Activated CD4-positive, CD25-positive, alpha-beta regulatory T cell treated with anti-CD3 and anti-CD28 coated beads, Interleukin-2, amount 50 U/mL, for 24 hours (primary cell): ENCODE data around the gene ZNF672.
"Not testable (repeated sequence)": the region's sequence is repeated elsewhere in the genome, so short reads cannot be mapped to it uniquely, and the experiment has no call there.

Experiments
- ATAC-seq, 2 donors: fragments of 150-1000 bp; cut with Tn5 transposase; one replicate each; pipeline ENCODE4 v1.10.0; 2021; ENCODE audit warnings: mild to moderate bottlenecking in 1 of 2, moderate library complexity in 1 of 2

ZNF672 gene

DNA sequence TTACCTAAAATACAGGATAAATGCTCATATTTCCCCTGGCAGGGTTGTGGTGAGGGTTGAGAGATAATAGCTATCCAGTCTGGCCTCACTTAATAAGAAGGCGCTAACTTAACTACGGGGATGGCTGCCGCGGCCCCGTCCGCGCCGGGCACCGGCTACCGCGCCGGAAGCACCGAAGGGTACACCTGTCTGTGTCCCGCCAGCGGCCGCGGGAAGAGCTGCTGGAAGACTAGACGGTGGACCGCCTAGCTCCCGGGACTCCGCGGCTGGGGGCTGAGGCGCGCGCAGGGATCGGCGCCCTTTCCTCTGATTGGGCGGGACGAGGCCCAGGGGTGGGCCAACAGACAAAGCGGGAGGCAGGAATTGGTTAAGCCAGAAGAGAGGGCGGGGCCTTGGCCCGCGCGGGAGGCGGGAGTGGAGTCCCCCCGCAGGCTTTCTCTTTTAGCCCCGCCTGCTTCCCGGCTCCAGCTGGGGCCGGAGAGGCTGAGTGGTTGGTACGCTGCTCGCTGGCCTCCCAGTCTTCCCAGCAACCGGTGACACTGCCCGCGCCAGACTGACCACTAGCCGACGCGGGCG is at the start of gene ZNF672:
Gene ZNF672, plus strand, starts transcription at position 444 of the 576 bp plus-strand sequence. CDS start 9,051 bp downstream, outside the sequence.
- ATAC-seq, result peak; percentile 90 to 91

DNA sequence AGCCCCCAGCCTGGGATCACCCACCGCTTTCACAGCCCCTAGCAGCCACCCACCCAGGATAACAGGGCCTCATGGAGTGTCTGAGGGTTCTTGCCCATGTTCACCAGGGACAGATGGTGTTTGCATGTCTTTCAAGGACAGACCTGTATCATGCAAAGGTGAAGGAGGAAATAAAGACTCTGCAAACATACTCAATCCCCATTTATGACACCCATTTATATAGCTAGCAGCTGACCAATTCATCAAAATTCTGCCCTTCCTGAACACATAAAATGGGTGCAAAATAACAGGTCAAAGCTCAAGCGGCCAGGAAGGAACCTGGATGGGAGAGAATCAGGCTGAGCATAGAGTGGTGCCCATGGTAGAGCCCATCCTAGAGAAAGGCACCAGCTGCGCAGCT is 49.7 kb upstream of the ZNF672 start:
- ATAC-seq, result no peak

DNA sequence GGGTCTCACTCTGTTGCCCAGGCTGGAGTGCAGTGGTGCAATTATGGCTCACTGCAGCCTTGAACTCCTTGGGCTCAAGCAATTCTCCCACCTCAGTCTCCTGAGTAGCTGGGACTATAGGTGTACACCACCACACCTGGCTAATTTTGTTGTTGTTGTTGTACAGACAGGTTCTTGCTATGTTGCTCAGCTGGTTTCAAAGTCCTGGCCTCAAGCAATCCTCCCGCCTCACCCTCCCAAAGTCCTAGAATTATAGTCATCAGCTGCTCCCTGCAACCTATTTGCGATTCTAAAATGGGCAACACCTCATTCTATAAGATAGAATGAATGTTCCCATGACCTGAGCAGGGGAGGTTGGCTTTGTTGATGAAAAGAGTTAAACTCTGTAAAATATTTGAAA is 48.7 kb upstream of the ZNF672 start:
- not testable (repeated sequence) for ATAC-seq

DNA sequence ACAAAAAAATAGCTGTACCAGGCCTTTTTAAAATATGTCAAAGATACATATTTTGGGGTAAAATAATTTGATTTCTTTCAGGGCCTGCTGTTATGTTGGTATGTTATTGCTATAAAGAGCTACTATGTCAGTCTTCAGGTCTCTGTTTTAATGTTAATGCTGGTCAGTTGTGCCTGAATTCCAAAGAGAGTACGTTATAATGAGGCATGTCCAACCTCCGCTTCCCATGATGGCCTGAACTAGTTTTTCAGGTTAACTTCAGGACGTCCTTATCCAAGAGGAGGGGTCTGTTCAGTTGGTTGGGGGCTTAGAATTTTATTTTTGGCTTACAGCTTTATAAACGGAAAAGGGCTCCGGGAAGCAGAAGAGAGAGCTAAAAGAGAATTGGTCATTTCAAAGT is 47.6 kb upstream of the ZNF672 start:
- ATAC-seq, result no peak

DNA sequence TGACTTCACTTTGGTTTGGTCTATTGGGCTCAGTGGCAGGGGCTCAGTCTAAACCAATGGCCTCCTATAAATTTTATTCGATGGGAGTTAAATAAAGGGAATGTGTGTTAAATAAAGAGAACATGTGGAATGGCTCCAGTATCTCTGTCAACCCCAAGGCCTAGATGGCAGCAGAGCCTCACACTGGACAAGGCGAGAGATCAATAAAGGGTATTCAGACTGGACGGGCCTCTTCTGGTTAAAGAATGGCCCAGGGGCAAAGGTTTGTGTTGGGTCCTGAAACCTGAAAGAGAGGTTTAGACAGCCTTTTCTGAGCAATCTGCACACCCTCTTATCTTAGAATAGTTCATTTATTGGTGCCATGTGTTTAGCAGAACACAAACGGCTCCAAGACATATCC is 47.0 kb upstream of the ZNF672 start:
- no peak for ATAC-seq

DNA sequence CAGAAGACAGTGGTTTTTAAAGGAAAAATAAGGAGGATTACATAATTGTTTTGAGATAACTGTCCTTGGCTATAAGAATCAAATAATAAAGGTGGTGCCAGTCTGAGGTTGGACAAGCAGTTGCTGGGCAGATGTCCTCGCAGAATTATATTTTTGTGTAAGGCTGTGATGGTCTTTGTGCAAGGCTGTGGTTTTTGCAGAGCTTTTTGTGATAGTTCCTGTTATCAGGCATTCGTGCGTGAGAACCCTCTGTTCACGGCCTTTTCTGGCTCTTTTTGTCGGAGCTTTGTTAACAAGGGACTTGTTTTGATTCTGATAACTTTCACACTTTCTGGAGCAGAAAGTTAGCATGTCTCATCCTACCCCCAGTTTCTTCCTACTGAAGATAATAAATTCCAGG is 45.7 kb upstream of the ZNF672 start:
- no peak for ATAC-seq

DNA sequence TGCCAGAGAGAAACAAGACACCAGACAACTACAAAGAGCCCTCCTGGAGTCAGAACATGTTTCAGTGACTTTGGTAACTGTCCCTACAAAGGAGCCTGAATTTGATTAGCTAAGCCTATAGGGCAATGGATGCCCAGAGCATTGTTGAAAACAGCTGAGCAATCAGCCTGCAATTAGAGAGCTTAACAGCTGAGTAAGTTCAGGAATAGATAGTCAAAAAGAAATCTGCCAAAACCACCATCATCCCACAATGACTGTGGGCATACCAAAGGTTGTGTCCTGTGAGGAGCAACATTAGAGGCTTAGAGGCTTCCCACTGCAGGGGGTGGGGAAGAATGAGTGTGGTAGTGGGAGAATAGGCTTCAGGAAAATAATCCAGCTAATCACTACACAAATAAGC is 44.4 kb upstream of the ZNF672 start:
- ATAC-seq, result peak; percentile 28 to 48

DNA sequence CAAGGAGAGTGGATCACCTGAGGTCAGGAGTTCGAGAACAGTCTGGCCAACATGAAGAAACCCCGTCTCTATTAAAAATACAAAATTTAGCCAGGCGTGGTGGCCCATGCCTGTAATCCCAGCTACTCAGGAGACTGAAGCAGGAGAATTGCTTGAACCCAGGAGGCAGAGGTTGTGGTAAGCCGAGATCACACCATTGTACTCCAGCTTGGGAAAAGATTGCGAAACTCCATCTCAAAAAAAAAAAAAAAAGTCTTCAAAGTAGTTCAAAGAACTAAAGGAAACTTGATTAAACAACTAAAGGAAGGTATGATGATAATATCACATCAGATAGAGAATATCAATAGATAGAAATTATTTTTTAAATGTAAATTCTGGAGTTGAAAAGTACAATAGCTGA is 43.4 kb upstream of the ZNF672 start:
- not testable (repeated sequence) for ATAC-seq

DNA sequence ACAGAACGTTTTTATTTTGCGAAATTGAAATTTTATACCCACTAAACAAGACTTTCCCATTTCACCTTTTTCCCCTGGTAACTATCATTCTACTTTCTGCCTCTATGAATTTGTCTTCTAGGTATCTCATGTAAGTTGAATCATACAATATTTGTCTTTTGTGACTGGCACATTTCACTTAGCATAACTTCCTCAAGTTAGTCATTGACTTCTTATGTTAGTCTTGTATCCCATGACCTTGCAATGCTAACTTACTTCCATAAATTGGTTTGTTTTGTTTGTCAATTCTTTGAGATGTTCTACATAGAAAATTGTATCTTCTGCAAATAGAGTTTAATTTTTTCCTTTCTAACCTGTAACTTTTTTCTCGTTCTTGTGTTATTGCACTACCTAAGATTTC is 39.2 kb upstream of the ZNF672 start:
- ATAC-seq, result no peak

DNA sequence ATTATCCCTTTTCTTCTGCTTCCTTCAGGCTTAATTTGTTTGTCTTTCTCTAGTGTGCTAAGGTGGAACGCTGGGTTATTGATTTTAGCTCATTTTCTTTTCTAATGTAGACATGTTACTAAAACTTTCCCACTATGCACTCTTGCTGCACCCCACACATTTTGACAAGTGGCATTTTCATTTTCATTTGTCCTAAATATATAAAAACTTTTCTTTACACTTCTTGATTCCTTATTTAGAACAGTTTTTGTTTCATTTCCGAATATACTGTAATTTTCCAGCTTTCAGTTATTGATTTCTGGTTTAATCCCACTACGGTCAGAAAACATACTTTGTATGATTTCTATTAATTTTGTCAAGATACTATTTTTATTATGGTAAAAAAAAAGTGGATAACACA is 37.6 kb upstream of the ZNF672 start:
- ATAC-seq, result no peak

DNA sequence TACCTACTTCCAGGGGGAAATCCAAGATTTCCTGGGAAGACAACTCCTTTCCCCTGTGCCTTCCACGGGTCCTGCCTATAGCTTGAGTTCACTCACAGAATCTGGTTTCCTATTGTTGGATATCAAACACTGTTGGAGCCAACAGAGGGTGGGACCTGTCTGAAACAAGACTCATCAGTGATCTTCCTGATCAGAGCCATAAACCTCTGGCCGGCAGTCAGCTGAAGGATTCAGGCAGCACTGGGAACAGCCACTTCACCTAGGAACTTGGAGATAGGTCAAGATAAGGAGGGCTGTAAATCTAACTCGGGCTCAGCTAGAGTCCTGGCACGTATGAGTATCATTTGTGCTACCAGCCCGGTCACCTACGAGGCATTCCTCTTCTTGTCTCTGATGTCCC is 35.6 kb upstream of the ZNF672 start:
- ATAC-seq, result no peak

DNA sequence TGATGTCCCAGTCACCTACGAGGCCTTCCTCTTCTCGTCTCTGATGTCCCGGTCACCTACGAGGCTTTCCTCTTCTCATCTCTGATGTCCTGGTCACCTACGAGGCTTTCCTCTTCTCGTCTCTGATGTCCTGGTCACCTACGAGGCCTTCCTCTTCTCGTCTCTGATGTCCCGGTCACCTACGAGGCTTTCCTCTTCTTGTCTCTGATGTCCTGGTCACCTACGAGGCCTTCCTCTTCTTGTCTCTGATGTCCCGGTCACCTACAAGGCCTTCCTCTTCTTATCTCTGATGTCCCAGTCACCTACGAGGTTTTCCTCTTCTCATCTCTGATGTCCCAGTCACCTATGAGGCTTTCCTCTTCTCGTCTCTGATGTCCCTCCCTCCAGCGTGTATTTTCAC is 34.5 kb upstream of the ZNF672 start:
- ATAC-seq, result not testable (repeated sequence)

DNA sequence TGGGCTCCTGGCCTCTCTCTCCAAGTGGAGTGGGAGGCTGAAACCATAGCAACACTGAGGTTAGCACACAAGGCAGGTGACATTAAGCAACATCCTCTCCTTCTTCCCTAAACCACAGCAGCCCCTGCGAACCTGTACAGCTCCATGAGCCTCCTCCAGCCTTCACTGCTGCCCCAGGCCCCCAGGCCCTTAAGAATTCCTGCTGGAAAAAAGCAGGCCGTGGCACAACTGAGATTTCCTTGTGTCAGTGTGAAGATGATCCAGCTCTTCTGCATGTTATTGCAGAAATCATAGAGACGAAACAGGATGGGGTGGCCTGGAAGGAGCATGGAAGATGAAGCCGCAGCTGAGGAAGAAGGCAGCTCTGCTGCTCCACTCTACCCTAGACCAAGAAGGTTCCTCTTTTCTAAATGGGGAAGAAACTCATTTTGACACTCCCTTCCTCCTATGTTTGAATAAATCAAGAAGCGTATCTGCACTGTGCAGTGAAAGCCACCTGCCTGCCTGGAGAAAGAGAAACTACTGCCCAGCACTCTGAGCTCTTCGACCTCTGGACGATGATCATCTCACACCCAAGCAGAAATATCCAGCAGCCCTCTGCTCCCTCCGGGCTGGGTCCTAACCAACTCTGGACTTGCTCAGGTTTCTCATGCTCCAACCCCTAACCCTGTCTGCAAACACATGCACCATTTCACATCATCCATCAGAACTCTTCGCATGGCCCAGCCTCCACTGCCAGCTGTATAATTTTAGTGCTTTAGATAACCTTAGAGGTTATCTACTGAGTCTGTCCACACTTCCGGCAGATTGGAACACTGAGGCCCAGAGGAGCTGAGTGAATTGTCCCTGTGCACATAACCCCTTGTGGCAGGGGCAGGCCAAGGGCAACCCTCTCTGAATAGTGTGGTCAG is 33.0 kb upstream of the ZNF672 start:
- ATAC-seq, result peak; percentile 42 to 48

DNA sequence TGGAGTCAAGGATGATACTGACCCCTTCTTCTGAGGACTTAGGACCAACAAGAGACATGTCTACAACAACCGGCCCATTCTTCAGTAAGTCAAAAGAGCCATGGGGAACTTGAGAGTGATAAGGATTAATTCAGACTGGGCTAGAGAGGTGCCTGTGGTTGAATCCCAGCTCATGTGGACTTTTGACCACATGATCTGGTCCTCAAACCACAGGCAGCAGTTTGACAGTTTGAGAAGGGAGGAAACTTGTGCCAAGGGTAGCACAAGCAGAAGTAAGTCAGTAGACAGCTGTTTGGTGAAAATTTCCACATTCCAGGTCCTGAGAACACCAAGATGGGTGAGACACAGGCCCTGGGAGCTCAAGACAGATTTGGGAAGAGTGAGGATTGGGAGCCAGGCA is 32.1 kb upstream of the ZNF672 start:
- ATAC-seq, result no peak

DNA sequence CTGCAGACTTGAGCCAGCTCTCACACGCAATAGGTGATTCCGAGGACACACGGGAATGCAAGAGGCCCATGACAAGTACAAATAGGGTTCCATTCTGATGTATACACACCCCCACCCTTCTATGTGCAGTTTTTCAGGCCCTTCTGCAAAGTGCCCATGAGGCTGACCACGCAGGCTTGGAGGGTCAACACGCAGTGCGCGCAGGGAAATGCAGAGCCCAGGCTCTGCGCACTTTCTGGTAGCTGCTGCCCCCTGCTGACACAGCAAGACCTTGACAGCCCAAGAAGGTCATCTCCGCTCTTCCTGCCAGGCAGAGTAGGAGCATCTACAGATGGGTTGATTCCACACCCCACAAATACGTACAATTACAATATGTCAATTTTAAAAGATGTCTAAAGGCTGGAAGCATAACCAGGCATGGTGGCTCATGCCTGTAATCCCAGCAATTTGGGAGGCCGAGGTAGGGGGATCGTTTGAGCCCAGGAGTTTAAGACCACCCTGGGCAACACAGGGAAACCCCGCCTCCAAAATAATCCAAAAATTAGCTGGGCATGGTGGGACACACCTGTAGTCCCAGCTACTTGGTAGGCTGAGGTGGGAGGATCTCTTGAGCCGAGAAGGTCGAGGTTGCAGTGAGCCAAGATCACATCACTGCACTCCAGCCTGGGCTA is 30.8 kb upstream of the ZNF672 start:
- peak; percentile 64 to 75 for ATAC-seq

DNA sequence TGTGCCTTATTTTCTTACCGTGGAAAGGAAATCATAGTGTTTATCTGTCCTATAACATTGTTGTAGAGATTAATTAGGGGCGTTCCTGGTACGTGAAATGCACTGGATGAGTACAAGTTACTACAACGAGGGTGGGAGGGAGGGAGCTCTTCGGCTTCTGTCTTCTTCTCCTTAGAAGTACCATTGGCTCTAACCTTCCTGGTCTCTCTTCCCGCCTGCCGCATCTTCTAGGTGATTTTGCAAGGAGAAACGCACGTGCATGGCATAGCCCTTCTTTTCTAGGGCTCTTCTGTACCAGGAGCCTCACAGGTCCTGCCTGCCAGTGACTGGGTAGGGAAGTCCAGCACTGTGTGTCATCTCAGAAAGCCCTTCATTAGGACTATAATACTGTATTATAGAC is 29.1 kb upstream of the ZNF672 start:
- no peak for ATAC-seq

DNA sequence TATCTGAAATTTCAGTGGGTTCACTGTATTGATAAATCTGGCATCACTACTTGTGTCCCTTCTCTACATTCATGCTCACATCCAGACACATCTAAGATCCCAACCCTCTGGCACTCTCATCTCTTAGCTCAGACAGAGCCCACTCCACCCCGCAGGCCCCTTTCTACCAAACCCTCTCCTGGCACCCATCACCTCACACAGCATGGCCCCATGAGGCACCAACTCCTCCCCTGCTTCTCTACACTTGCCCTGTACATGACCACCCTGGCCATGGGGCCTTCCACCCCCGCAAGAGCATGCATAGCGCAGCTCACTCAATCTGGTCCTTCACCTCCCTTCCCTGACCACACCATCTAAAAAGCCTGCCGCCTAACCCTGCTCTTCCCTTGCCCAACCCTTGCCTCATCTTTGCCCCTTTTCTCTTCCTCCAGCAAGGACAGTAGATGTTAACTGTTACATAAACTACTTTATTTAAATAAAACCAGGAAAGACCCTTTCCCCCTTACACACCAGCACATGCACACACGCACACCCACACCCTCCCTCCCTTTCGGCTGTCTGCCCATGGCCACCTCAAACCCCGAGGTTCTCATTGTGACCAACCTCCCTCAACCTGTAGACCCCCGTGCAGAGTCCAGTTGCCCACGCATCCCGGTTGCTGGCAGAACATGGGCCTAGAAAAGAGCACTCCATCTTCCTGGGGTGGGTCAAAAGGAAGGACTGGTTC is 27.9 kb upstream of the ZNF672 start:
- ATAC-seq, result no peak

DNA sequence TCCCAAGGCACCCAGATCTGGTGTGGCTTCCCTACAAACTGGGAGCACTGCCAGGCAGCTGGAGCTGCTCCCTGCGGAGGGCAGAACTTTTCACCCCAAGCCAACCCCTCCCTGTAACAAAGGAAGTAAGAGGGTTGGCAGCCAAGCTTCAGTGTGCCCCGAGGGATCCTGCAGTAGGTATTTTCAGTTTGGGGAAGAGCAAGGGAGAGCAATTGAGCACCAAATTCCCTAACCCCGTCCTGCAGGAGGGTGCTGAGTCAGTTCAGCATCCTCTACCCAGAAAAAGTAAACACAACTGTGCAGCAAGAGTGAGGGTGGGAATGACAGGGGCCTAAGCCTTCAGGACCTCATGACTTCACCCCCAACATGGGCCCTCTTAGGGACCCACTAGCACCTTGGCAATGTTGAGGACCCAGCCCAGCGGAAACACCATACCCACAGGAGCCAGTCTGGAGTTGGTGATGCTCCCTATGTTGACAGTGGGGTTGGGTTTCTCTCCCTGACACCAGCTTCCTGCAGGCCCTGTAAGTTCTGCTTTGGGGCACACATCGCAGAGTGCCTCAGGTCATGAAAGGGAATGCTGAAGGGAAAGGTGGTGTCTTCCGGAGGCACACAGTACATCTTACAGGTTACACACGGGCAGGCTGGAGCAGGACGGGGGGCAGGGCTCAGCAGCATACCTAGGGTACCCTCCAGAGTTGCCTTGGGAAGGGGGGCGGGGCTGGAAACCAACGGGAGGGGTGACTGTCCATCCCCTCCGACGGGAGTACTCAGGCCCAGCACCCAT is 27.1 kb upstream of the ZNF672 start:
- ATAC-seq, result no peak

DNA sequence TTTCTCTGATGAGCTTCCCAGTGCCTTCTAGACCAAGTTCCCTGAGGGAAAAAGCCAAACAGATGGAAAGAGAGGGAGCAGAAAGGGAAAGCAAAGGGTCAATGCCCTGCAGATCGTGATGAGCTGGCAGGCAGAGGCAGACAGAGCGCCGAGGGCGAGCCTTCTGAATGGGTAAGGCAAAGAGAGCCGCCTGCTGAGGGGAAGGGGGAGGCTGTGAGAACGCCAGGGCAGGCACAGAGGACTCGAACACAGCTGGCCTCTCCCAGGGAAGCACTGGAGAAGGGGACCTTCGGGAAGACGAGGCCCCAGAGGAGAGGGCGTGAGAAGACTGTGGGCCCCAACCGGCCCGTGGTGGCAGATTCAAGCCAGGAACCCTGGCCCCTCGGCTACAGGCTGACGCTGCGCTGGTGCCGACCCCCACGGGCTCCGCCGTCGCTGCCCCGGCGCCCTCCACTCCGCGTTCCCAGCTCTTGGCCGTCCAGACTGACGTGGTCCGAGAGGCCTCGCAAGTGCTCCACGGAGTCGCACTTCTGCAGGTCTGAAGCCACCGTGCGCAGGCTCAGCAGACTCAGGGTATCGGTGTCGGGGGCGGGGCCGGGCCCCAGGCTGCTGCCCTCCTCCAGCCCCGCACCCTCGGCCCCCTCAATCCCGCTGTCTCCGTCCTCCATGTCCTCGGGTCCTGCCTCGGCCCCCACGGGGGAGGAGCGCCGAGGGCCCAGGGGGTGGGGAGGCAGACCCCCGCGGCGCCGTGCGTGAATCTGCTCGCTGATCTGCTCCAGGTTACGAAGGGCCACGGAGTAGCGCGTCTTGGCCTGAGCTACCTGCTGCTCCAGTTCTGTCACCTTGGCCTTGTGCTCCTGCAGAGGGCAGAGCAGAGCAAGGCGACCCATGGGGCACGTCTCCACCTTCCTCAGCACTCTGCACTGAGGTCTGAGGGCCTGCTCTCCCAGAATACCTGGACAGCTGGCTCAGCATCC is 26.2 kb upstream of the ZNF672 start:
- no peak for ATAC-seq

DNA sequence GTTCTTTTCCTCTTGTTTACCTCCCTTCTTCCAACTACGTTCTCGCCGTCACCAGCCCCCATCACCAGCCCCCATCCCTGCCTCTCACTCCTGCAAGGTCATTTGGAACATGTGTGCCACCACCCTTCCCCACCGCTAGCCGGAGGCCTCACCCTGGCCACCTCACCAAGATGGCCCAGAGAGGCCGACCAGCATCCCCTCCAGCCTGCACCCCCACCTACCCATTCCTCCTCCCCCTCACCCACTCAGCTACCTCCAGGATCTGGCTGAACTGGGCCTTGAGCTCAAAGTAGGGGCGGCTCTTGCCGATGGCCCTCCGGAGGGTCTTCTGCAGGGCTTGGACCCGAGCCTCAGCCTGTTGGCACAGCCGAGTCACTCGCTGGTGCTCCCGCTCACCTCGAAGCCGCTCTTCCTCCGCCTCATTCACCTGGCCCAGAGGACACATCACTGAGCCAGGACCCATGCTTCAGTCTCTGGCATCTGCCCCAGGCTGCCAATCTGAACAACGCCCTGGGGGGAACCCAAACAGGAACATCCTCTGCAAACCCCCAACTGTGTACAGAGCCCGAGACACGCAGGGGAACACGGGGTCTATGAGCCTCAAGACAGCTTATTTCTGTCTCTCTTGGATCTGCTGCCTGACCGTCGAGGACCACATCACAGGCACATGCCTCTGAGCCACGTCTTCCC is 25.1 kb upstream of the ZNF672 start:
- ATAC-seq, result no peak
